NCI-H82 treated with DMSO at 0.1 percent for 48 hours (cell line): Measurements from ENCODE around the gene ZFAND3.

ENCODE experiments used
- DNase-seq: peaks from one replicate; lab custom pipeline; 2025; ENCODE audit not compliant: unreplicated experiment; lab: John Stamatoyannopoulos, UW

Gene ZFAND3

GRCh38 chr6:38161754-38162492, 342.4 kb downstream of the ZFAND3 start:
- no peak for DNase-seq

GRCh38 chr6:38162493-38163185, 343.1 kb downstream of the ZFAND3 start:
- no peak for DNase-seq

GRCh38 chr6:38163186-38164130, 343.9 kb downstream of the ZFAND3 start:
- no peak for DNase-seq

GRCh38 chr6:38164131-38164481, 344.6 kb downstream of the ZFAND3 start:
- DNase-seq: no peak

GRCh38 chr6:38164671-38165108, 345.2 kb downstream of the ZFAND3 start:
- DNase-seq: no peak

- DNase-seq: no peak
Observed at GRCh38 chr6:38166411-38167240, 347.1 kb downstream of the ZFAND3 start.

GRCh38 chr6:38167598-38167997, 348.1 kb downstream of the ZFAND3 start:
- DNase-seq: no peak

GRCh38 chr6:38168126-38168525, 348.6 kb downstream of the ZFAND3 start:
- no peak for DNase-seq

- no peak for DNase-seq
Observed at GRCh38 chr6:38168699-38169098, 349.2 kb downstream of the ZFAND3 start.

- no peak for DNase-seq
Observed at GRCh38 chr6:38169221-38169976, 349.9 kb downstream of the ZFAND3 start.

GRCh38 chr6:38169977-38170526, 350.5 kb downstream of the ZFAND3 start:
- DNase-seq: no peak

GRCh38 chr6:38170666-38171355, 351.3 kb downstream of the ZFAND3 start:
- DNase-seq: no peak

- DNase-seq: no peak
Observed at GRCh38 chr6:38171997-38172738, 352.6 kb downstream of the ZFAND3 start.

GRCh38 chr6:38172739-38173410, 353.3 kb downstream of the ZFAND3 start:
- DNase-seq: no peak

- no peak for DNase-seq
Observed at GRCh38 chr6:38173909-38174308, 354.4 kb downstream of the ZFAND3 start.

GRCh38 chr6:38174315-38174714, 354.8 kb downstream of the ZFAND3 start:
- no peak for DNase-seq

GRCh38 chr6:38174806-38175495, 355.4 kb downstream of the ZFAND3 start:
- no peak for DNase-seq
